PC-3 (cell line): ENCODE results near the gene JPT2. TPM values are rescaled to one million over a fixed set of nuclear protein-coding genes. Genes with fewer than 3 reads are reported as not detected.

Experiments
- ATAC-seq: fragments of 200-7000 bp; cut with Tn5 transposase; 2 replicates; pipeline ENCODE4 v1.9.1; 2020; ENCODE audit warnings: mild to moderate bottlenecking, moderate library complexity
- BruUV-seq: library from RNA; stranded (reverse); fragments of 400-500 nt; replicated peaks from 2 replicates; lab custom pipeline; 2021; lab: Mats Ljungman, UMichigan
- CTCF ChIA-PET: fragments of 300-600 bp; sonication (Branson Sonifier 250); formaldehyde crosslinking; loops from one replicate; lab custom pipeline; 2022; ENCODE audit warnings: antibody characterized with exemption; lab: Charles Lee
- POLR2A ChIA-PET: fragments of 300-600 bp; sonication (Branson Sonifier 250); formaldehyde crosslinking; loops from one replicate; lab custom pipeline; 2022; ENCODE audit warnings: antibody characterized with exemption; ENCODE audit not compliant: unreplicated experiment; lab: Charles Lee
- DNase-seq: peaks from one replicate; pipeline ENCODE4 v3.0.0-alpha.2; 2015
- H2AFZ ChIP-seq: fragments of 300-600 bp; sonication (generic); 2 replicates; pipeline ENCODE4 v1.6.0; 2016; ENCODE audit warnings: antibody characterized with exemption, low read length
- H3F3A ChIP-seq: fragments of 300-600 bp; sonication (generic); one replicate; pipeline ENCODE4 v1.6.0; 2017; ENCODE audit warnings: antibody characterized with exemption, low read length, control low read depth, mild to moderate bottlenecking; ENCODE audit not compliant: unreplicated experiment
- H3K27ac ChIP-seq: fragments of 300-600 bp; sonication (generic); 2 replicates; pipeline ENCODE4 v1.5.1; 2016; ENCODE audit warnings: mild to moderate bottlenecking, low read length
- H3K27me3 ChIP-seq: fragments of 300-600 bp; sonication (generic); 2 replicates; pipeline ENCODE4 v1.6.1; 2016; ENCODE audit warnings: low read length, mixed read lengths
- H3K36me3 ChIP-seq: fragments of 300-600 bp; sonication (generic); 2 replicates; pipeline ENCODE4 v1.6.1; 2016; ENCODE audit warnings: low read depth, mixed run types, low read length, mixed read lengths
- H3K4me1 ChIP-seq: fragments of 300-600 bp; sonication (generic); 2 replicates; pipeline ENCODE4 v1.5.1; 2016; ENCODE audit warnings: low read length; ENCODE audit not compliant: insufficient read depth
- H3K4me2 ChIP-seq: fragments of 300-600 bp; sonication (generic); 2 replicates; pipeline ENCODE4 v1.6.0; 2016; ENCODE audit warnings: low read length
- H3K4me3 ChIP-seq: fragments of 300-600 bp; sonication (generic); 2 replicates; pipeline ENCODE4 v1.5.1; 2016; ENCODE audit warnings: mild to moderate bottlenecking, low read length, mixed read lengths
- H3K79me2 ChIP-seq: fragments of 300-600 bp; sonication (generic); 2 replicates; pipeline ENCODE4 v1.6.1; 2017; ENCODE audit warnings: low read length, mixed read lengths
- H3K9ac ChIP-seq: fragments of 300-600 bp; sonication (generic); 2 replicates; pipeline ENCODE4 v1.6.0; 2016; ENCODE audit warnings: mild to moderate bottlenecking, low read length
- H3K9me2 ChIP-seq: fragments of 300-600 bp; sonication (generic); replicated peaks from 2 replicates; pipeline ENCODE4 v1.6.1; 2016; ENCODE audit warnings: mixed run types, low read length, mixed read lengths
- H3K9me3 ChIP-seq: fragments of 300-600 bp; sonication (generic); 2 replicates; pipeline ENCODE4 v1.6.1; 2016; ENCODE audit warnings: low read length, mixed read lengths
- H4K20me1 ChIP-seq: fragments of 300-600 bp; sonication (generic); 2 replicates; pipeline ENCODE4 v1.6.1; 2016; ENCODE audit warnings: low read length, mixed read lengths
- EZH2 ChIP-seq: fragments of 300-600 bp; sonication (generic); IDR thresholded peaks from one replicate; pipeline ENCODE4 v1.6.1; 2017; ENCODE audit warnings: antibody characterized with exemption, mild to moderate bottlenecking, low read length; ENCODE audit not compliant: unreplicated experiment
- EZH2phosphoT487 ChIP-seq: fragments of 300-600 bp; sonication (generic); IDR thresholded peaks from 2 replicates; pipeline ENCODE4 v1.6.1; 2018; ENCODE audit warnings: mild to moderate bottlenecking, antibody characterized with exemption, low read length, borderline replicate concordance
- intact Hi-C: fragments of 100-400 bp; cut with micrococcal nuclease; formaldehyde crosslinking; loops from 2 replicates; pipeline ENCODE4 v1.9.0; 2023
- total RNA-seq: library from RNA; depleted of rRNA; stranded (reverse); fragments of >200 nt; gene quantifications from 2 replicates; pipeline ENCODE4 v1.2.3, GENCODE V29; 2014
- TF ChIP-seq, protein P1 (sequence below): fragments of 300-600 bp; sonication (generic); conservative IDR thresholded peaks from 2 replicates; pipeline ENCODE4 v1.5.1; 2017; ENCODE audit warnings: antibody characterized with exemption, low read depth, mild to moderate bottlenecking, low read length

The JPT2 gene
- total RNA-seq, 1 experiment from 2014 or later, result 85.2 TPM

DNA sequence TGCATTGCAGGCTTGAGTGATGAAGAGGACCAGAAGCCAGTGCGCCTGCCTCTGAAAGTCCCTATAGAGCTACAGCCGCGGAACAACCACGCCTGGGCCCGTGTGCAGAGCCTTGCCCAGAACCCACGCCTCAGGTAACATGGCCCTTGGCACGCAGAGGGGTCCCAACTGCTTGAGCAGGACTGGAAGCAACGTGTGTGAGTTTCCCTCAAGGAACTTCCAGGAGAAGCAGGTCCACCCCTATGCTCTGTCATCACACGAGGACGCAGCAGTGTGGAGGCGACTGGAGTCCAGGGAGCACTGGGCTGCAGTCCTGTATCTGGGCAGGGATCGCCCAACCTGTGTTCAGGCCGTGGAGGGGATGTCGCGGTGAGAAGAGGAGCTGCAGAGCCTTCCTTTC, 25.1 kb upstream of the JPT2 start:
- Histone ChIP-seq H3K36me3 (peaks cover 18% of the 10 kb centered on the region; the same call in 1 of the 2 replicates), H3K4me1 (no peaks in the 10 kb centered on the region), H3K27ac (no peak overlapping the region), H3K9me3 (no peaks in the 10 kb centered on the region), H3K4me2 (no peak overlapping the region), H3K79me2 (0 out of 2 replicates have a peak, but pooled peaks cover 2% of the 10 kb centered on the region), H3K4me3 (no peak overlapping the region), H3F3A (peaks cover 12% of the 10 kb centered on the region), H4K20me1 (0 out of 2 replicates have a peak, but pooled peaks cover 5% of the 10 kb centered on the region), H3K27me3 (no peaks in the 10 kb centered on the region), H3K9me2 (no peaks in the 10 kb centered on the region), H2AFZ (no peak overlapping the region), H3K9ac (no peak overlapping the region)
- ChIA-PET POLR2A (no interaction called here), CTCF (no interaction called here)
- DNase-seq (no peak), ATAC-seq (no peak)
- TF ChIP-seq EZH2phosphoT487, result no peak
- no peak for TF ChIP-seq EZH2
- TF ChIP-seq, protein P1, sequence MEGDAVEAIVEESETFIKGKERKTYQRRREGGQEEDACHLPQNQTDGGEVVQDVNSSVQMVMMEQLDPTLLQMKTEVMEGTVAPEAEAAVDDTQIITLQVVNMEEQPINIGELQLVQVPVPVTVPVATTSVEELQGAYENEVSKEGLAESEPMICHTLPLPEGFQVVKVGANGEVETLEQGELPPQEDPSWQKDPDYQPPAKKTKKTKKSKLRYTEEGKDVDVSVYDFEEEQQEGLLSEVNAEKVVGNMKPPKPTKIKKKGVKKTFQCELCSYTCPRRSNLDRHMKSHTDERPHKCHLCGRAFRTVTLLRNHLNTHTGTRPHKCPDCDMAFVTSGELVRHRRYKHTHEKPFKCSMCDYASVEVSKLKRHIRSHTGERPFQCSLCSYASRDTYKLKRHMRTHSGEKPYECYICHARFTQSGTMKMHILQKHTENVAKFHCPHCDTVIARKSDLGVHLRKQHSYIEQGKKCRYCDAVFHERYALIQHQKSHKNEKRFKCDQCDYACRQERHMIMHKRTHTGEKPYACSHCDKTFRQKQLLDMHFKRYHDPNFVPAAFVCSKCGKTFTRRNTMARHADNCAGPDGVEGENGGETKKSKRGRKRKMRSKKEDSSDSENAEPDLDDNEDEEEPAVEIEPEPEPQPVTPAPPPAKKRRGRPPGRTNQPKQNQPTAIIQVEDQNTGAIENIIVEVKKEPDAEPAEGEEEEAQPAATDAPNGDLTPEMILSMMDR, result no peak
- BruUV-seq, result no TSS peak
- intact Hi-C loops, result no loop called here

DNA sequence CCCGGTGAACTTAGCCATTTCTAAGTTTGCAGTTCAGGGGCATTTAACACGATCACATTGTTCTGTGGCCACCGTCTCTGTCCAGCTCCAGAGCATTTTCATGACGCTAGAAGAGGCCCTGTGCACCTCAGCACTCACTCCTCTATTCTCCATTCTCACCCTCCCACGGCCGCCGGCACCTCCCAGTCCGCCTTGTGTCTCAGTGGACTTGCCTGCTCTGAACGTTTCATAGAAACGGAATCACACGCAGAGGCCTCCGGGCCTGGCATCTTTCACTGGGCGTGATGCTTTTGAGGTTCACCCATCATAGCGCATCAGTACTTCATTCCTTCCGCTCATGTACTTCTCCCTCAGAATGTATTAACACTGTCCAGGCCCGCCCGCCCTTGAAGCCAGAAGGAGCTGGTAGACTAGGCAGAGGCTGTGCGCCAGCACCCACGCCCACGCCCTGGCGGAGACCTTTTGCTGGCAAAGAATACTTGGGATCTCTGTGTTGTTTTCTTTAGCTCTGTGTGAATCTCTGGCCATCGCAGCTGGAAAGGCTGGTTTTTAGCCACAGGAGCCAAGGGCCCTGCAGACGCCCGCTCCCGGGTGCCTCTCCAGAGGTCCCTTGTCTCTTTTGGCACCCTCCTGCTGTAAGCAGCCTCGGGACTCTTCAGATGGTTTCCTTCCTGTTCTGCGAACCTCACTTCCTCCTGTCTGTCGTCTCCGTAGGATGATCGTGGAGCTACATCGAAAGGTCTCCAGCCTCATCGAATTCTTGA, 23.4 kb upstream of the JPT2 start:
- no peak for DNase-seq
- 0 out of 2 replicates have a peak, but pooled peaks cover 5% of the 10 kb centered on the region for H4K20me1 ChIP-seq
- no peak for TF ChIP-seq EZH2
- no peak for TF ChIP-seq EZH2phosphoT487
- TF ChIP-seq, protein P1, result no peak
- H3K9me3 ChIP-seq, result no peaks in the 10 kb centered on the region
- peaks cover 12% of the 10 kb centered on the region for H3F3A ChIP-seq
- H3K27ac ChIP-seq, result no peak overlapping the region
- no peaks in the 10 kb centered on the region for H3K9me2 ChIP-seq
- no peaks in the 10 kb centered on the region for H3K79me2 ChIP-seq
- ChIA-PET CTCF (no interaction called here), POLR2A (no interaction called here)
- H3K36me3 ChIP-seq, result peaks cover 19% of the 10 kb centered on the region; the same call in 1 of the 2 replicates
- no peak overlapping the region for H2AFZ ChIP-seq
- no peak overlapping the region for H3K4me2 ChIP-seq
- no peaks in the 10 kb centered on the region for H3K27me3 ChIP-seq
- no peak overlapping the region for H3K4me3 ChIP-seq
- intact Hi-C loops, result no loop called here
- no TSS peak for BruUV-seq
- no peak overlapping the region for H3K9ac ChIP-seq
- ATAC-seq, result no peak
- no peaks in the 10 kb centered on the region for H3K4me1 ChIP-seq

DNA sequence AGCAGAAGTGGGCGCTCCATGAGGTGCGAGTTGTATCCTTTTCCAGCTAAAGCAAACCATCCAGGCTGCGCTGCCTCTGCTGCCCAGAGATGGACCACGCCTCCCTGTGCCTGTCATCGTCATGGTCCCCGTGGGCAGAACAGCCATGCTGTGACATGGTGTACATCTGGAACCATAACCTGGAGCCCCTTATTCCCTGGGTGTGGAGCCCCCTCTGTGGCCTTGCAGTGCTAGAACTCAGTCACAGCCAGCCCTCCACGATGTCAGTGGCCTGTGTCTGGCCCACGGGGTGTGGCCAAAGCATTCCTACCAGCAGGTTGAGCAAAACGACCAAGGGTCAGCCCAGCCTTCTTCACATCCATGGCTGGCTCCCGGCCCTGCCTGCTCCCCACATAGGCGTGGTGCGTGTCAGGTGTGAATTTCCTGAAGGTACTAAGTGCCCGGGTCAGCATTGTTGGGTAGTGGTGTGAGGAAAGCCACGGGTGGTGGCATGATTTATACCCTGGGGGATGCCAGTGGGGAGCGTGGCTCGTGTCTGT, 22.7 kb upstream of the JPT2 start:
- ATAC-seq (no peak), DNase-seq (no peak)
- no peaks in the 10 kb centered on the region for H3K79me2 ChIP-seq
- no peak for TF ChIP-seq EZH2
- TF ChIP-seq EZH2phosphoT487, result no peak
- TF ChIP-seq, protein P1, result no peak
- ChIA-PET CTCF (no interaction called here), POLR2A (no interaction called here)
- H3K9ac ChIP-seq, result no peak overlapping the region
- intact Hi-C loops, result no loop called here
- H3K27ac ChIP-seq, result no peak overlapping the region
- H3K9me2 ChIP-seq, result no peaks in the 10 kb centered on the region
- no peak overlapping the region for H3K4me2 ChIP-seq
- no peak overlapping the region for H2AFZ ChIP-seq
- no peaks in the 10 kb centered on the region for H3K4me1 ChIP-seq
- H4K20me1 ChIP-seq, result 0 out of 2 replicates have a peak, but pooled peaks cover 5% of the 10 kb centered on the region
- no peak overlapping the region for H3K4me3 ChIP-seq
- H3K36me3 ChIP-seq, result peaks cover 19% of the 10 kb centered on the region; the same call in 1 of the 2 replicates
- peaks cover 12% of the 10 kb centered on the region for H3F3A ChIP-seq
- H3K9me3 ChIP-seq, result no peaks in the 10 kb centered on the region
- no peaks in the 10 kb centered on the region for H3K27me3 ChIP-seq
- no TSS peak for BruUV-seq
